WERI-Rb-1 (cell line): ENCODE results near the gene DCLK1.

Experiments used
- DNase-seq: peaks from one replicate; pipeline ENCODE4 v3.0.0-alpha.2; 2020
- H3K27ac ChIP-seq: fragments of 250-450 bp; sonication (Bioruptor Pico); 2 replicates; pipeline ENCODE4 v1.5.1; 2020; ENCODE audit warnings: mild to moderate bottlenecking, moderate library complexity
- H3K27me3 ChIP-seq: fragments of 250-450 bp; sonication (Bioruptor Pico); 2 replicates; pipeline ENCODE4 v1.5.1; 2021; ENCODE audit warnings: mild to moderate bottlenecking, low read depth, moderate library complexity; ENCODE audit not compliant: insufficient read depth, severe bottlenecking
- H3K36me3 ChIP-seq: fragments of 250-450 bp; sonication (Bioruptor Pico); 2 replicates; pipeline ENCODE4 v1.5.1; 2020; ENCODE audit warnings: mild to moderate bottlenecking, moderate library complexity
- H3K4me3 ChIP-seq: 2 replicates; pipeline ENCODE4 v1.5.1; 2011; ENCODE audit warnings: low read depth, mild to moderate bottlenecking, control low read depth, low read length
- H3K9me3 ChIP-seq: fragments of 250-450 bp; sonication (Bioruptor Pico); 2 replicates; pipeline ENCODE4 v1.5.1; 2021; ENCODE audit warnings: mild to moderate bottlenecking, moderate library complexity; ENCODE audit not compliant: severe bottlenecking
- TF ChIP-seq, protein P1 (sequence below): IDR thresholded peaks from 2 replicates; pipeline ENCODE4 v1.5.1; 2011; ENCODE audit warnings: low read depth, mild to moderate bottlenecking, control low read depth, inconsistent platforms, low read length

Gene DCLK1

DNA sequence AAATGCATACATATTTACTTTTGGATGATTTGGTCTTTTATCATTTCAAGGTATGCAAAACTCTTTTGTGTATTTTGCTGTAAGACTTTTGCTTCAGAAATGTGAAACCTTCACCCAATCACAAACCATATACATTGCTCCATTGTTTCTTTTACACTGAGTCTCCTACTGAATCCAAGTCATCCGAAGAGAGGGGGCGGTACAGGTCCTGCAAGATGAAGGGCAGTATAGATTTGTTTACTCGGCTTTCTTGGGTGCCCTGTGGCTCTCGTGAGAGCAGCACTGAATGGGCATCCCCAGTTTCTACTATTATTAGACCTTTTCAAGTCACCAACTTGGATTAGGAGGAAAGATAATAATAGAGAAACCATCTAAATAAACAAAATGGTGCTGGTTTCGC, 280.6 kb downstream of the DCLK1 start:
- Histone ChIP-seq H3K9me3 (no peaks in the 10 kb centered on the region), H3K27me3 (no peaks in the 10 kb centered on the region), H3K27ac (no peak overlapping the region), H3K4me3 (no peak overlapping the region), H3K36me3 (no peaks in the 10 kb centered on the region)
- DNase-seq, result no peak
- TF ChIP-seq, protein P1, sequence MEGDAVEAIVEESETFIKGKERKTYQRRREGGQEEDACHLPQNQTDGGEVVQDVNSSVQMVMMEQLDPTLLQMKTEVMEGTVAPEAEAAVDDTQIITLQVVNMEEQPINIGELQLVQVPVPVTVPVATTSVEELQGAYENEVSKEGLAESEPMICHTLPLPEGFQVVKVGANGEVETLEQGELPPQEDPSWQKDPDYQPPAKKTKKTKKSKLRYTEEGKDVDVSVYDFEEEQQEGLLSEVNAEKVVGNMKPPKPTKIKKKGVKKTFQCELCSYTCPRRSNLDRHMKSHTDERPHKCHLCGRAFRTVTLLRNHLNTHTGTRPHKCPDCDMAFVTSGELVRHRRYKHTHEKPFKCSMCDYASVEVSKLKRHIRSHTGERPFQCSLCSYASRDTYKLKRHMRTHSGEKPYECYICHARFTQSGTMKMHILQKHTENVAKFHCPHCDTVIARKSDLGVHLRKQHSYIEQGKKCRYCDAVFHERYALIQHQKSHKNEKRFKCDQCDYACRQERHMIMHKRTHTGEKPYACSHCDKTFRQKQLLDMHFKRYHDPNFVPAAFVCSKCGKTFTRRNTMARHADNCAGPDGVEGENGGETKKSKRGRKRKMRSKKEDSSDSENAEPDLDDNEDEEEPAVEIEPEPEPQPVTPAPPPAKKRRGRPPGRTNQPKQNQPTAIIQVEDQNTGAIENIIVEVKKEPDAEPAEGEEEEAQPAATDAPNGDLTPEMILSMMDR, result no peak

DNA sequence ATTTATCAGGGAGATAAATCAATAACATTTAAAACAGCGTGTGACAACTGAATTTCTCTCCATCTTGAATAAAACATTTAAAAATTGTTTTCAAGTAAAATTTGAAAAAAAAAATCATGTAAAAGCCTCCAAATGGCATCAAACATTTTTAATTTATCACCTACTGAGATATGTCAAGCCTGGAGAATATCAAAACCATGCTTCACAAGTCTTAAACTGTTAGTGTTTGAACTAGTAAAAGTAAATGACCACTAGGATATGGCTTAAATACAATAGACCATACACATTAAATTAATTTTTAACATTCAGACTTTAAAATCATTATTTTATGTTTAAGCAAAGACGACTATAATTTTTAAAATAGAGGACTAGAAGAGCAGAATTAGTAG, 281.9 kb downstream of the DCLK1 start:
- H3K27ac ChIP-seq, result no peak overlapping the region
- H3K4me3 ChIP-seq, result no peak overlapping the region
- H3K27me3 ChIP-seq, result no peaks in the 10 kb centered on the region
- TF ChIP-seq, protein P1, result no peak
- H3K36me3 ChIP-seq, result no peaks in the 10 kb centered on the region
- no peak for DNase-seq
- H3K9me3 ChIP-seq, result no peaks in the 10 kb centered on the region

DNA sequence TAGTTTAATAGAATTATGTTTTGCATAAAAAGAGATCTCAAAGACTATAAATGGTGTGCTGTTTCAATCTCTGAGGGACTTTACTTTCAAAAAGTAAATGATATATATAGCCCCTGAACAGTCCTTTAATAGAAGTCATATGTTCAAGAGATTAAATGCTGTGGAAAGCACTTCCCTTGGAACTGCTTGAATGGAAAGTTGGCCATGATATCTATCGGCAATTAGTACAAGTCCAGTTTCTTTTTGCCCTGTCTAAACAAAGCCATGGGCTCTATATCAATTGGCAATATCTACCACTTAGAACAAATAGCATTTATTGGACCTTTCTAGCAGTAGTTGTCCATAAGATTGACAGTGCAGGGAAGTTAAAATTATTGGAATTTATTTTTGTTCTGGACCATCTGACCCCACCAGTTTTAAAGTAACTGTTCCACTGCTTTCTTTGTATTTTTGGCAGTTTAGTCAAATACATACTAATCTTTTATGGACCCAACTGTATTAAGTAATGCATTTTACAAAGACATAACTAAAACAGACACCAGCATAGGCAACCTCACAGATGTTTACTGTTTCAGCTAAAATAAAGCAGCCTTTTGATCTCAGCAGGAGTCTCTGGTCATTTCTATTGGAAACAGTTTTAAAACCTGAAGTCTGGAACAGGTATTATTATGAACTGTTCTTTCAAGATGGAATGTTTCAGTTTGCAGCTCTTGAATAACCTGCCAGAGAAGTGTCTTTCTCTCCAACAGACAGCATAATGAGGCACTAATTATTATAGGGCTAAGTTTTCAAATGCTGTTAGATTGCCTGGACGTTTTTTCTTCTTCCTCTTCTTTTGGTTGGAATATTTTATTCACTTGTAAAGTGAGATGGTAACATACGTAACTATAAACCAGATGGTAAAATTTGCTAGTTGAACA, 282.6 kb downstream of the DCLK1 start:
- Histone ChIP-seq H3K27ac (no peak overlapping the region), H3K36me3 (no peaks in the 10 kb centered on the region), H3K4me3 (no peak overlapping the region)

DNA sequence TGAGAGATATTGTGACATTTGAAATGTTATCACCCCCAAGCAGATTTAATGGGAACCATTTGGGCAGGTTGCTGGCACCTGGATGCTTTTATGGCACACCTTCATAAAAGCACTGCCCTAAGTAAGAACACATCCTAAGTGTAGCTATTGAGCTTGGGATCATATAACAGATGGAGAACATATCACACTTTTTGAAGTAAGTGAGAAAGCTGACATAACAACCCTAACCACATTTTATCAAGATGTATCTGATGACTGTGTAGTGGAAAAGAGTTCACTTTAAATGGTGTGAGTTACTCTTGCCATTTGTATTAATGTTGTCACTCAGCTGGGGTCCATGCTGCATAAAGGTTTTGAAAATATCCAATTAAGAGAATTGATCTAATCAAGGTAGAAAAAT, 287.9 kb downstream of the DCLK1 start:
- no peak for DNase-seq
- H3K27ac ChIP-seq, result no peak overlapping the region
- no peaks in the 10 kb centered on the region for H3K27me3 ChIP-seq
- no peak overlapping the region for H3K4me3 ChIP-seq
- TF ChIP-seq, protein P1, result no peak
- no peaks in the 10 kb centered on the region for H3K36me3 ChIP-seq
- no peaks in the 10 kb centered on the region for H3K9me3 ChIP-seq

More for the DNA sequence above, 282.6 kb downstream of the DCLK1 start:
- TF ChIP-seq, protein P1, result no peak
- Histone ChIP-seq H3K27me3 (no peaks in the 10 kb centered on the region), H3K9me3 (no peaks in the 10 kb centered on the region)
- no peak for DNase-seq

DNA sequence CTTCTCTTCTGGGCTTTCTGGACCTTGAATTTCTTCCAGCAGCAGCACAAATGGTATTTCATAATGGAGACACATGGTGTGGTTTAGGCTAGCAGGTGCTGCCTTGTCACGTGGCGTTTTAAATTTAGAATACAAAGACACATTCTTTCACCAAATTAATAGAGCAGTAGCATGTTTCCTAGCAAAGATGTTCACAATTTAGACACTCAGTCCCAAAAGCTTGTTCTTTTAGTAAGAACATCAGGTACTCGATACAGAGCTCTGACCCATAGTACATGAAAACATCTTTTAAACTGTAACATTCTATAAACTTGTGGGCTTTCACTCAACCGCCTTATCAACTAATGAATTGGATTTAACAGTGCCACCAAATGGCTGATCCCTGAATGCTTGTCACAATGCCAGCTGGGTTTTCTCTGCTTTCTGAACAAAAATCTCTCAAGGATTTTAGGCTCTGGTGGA, 290.1 kb downstream of the DCLK1 start:
- no peak overlapping the region for H3K4me3 ChIP-seq
- TF ChIP-seq, protein P1, result no peak
- H3K27me3 ChIP-seq, result no peaks in the 10 kb centered on the region
- no peak overlapping the region for H3K27ac ChIP-seq
- no peak for DNase-seq
- no peaks in the 10 kb centered on the region for H3K9me3 ChIP-seq
- H3K36me3 ChIP-seq, result no peaks in the 10 kb centered on the region
